Measurements from ENCODE around the gene MR1. TPM values are rescaled to one million over a fixed set of nuclear protein-coding genes. Genes with fewer than 3 reads are reported as not detected.

The MR1 gene
- total and polyA plus RNA-seq, 9 of the 15 experiments (the other 6 are each of a cell fraction or from before 2014, with no cell fraction given) = 9.7 to 21.7 (median 15.6) TPM

DNA sequence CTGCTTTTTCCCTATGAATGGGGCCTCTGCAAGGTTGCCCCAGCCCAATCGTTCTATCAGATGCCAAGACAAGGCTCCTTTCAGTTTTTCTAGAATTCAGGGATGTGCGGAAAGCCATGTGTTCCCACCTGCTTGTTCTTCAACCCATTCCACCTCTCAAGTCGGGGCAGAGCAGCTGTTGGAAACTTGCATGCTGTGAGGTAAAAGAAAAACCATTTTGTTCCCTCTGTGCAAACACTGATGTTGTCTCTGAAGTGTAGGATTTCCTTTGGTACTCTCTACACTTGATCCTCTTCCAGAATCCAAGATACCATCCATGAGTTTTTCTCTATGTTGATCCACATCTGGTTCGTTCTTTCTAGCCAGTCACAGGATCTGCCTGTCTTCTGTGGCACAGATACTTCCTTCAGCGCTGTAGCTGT lies 62.0 kb downstream of the MR1 start (continued):
- TF ChIP-seq, protein P1, sequence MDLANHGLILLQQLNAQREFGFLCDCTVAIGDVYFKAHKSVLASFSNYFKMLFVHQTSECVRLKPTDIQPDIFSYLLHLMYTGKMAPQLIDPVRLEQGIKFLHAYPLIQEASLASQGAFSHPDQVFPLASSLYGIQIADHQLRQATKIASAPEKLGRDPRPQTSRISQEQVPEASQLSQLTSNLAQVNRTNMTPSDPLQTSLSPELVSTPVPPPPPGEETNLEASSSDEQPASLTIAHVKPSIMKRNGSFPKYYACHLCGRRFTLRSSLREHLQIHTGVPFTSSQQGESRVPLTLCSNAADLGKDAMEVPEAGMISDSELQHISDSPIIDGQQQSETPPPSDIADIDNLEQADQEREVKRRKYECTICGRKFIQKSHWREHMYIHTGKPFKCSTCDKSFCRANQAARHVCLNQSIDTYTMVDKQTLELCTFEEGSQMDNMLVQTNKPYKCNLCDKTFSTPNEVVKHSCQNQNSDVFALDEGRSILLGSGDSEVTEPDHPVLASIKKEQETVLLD (IDR thresholded peaks at IDR 0.05) = no peak
- no peak for TF ChIP-seq LEF1 (IDR thresholded peaks at IDR 0.05)
- TF ChIP-seq BCL6 (CRISPR knock-in tag; IDR thresholded peaks at IDR 0.05) = no peak
- TF ChIP-seq, protein P2, sequence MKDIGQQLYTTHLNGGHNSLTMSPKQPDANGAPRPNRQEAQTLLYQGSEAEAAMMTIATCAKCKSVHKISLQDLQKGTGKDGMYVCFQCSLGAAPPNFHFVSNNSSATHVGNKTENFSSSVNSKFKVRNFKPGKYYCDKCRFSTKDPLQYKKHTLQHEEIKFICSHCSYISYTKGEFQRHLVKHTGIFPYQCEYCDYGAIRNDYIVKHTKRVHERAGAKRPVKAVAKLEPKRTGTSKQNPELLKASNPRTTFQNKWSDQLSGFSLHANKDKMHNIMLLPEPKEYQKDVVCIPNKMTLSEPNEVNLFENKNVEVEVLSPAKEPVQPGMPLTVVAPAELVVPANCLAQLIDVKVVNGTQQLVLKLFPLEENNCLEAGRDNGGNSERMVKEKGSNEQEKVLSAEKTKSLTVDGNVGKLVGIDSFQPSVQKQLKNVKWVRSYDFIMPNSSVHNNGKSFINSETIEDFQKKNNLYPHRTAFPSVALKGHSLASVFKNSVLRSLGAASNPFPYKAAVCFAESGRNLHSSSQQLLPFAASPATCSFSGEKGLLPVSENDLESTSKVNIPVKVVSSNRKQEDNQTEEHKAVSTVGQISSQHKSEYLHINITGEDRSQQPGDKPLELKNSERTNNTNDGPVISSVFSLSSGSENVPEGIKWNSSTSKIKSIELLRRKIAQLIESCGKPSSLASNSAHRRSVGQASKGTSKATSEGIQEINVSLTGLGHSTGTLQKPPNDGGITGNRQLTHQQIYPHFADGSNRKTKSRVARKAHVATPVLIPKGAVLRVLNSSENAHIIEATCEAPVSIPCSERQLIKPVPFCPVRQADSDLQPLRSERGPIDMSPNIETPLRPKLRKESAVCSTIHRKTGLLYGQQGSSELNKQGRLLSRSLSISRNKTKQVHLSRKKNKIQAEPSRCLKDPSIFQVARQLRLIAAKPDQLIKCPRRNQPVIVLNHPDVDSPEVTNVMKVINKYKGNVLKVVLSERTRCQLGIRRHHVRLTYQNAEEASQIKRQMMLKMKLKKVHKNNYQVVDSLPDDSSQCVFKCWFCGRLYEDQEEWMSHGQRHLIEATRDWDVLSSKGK (CRISPR knock-in tag; IDR thresholded peaks at IDR 0.05) = no peak
- TF ChIP-seq BRD9 (IDR thresholded peaks at IDR 0.05; ENCODE audit: low read depth, partially characterized antibody) = no peak
- no peak for TF ChIP-seq COPS2 (conservative IDR thresholded peaks at IDR 0.05)

DNA sequence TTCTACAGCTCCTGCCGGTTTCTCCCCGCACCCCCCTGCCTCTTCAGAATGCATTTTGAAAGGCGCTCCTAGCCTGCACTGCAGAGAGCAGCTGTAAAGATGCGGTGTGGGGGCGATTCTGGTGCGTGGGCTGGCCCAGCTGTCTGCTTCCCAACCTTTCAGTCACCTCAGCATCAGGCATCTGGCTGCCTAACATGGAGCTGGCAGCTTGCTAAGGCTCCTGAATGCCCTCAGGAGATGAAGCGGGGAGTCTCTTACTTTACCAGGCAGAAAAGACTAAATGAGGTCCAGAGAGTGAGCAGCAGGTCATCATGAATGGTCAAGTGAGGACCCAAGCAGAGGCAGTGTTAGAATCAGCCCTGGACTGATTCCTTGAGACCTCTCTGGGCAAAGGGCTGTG lies 63.5 kb downstream of the MR1 start:
- POLR2A ChIA-PET = interaction anchor here (0.7 to 12.3 kb wide), 10 partner anchors 7 to 595 kb away, joined by 3 to 257 read pairs (median 4); partner anchors contain the start of genes ACBD6 and IER5
- in situ Hi-C loops (cut with MboI) = no loop called here
- ATAC-seq (peak; percentile 11; the same call in 1 of the 3 replicates), FAIRE-seq (no peak), DNase-seq (ENCODE audit: extremely low read depth in 1 of 4, low spot score in 3 of 4) (no peak)
- H3K4me1 ChIP-seq (replicated peaks in 1 of 2; ENCODE audit: control insufficient read depth in 2 of 2, insufficient read depth in 2 of 2, low read length in 2 of 2) = peaks cover 24 to 43% of the 10 kb centered on the region in 2 experiments
- no peak overlapping the region for H3K4me3 ChIP-seq
- intact Hi-C loops (cut with micrococcal nuclease) = no loop called here
- no peaks in the 10 kb centered on the region for H3K9me1 ChIP-seq (ENCODE audit: control insufficient read depth, insufficient read depth, low read length)
- no peaks in the 10 kb centered on the region for H3K27me3 ChIP-seq (ENCODE audit: control insufficient read depth in 2 of 2, insufficient read depth in 2 of 2, low read length in 2 of 2)
- H3K27ac ChIP-seq (ENCODE audit: extremely low read depth, low read depth, low read length) = no peak overlapping the region
- H3K4me2 ChIP-seq (ENCODE audit: insufficient read depth, low read length) = no peak overlapping the region
- no peak overlapping the region; a peak in 1 of 4 replicates for H3K9ac ChIP-seq (ENCODE audit: insufficient read depth in 1 of 2, low read depth in 2 of 2, low read length in 2 of 2)
- H4K20me1 ChIP-seq (replicated peaks; ENCODE audit: control insufficient read depth, insufficient read depth, low read length) = 0 out of 2 replicates have a peak, but pooled peaks cover 8% of the 10 kb centered on the region
- 48% methylated on average over 7 of the region's 7 CpGs for WGBS (ENCODE audit: insufficient coverage, low coverage, missing lambda C conversion rate)
- no peak overlapping the region for H2AFZ ChIP-seq (ENCODE audit: low read depth, low read length)
- BruUV-seq (replicated peaks) = no TSS peak
- no peaks in the 10 kb centered on the region for H3K9me3 ChIP-seq (replicated peaks; ENCODE audit: control insufficient read depth, insufficient read depth, low read depth, low read length)
- H3K79me2 ChIP-seq (ENCODE audit: control insufficient read depth, insufficient read depth, low read length) = peaks cover 11% of the 10 kb centered on the region
- CTCF ChIA-PET (ENCODE audit: low intra/inter-chr PET ratio) = no interaction called here
- peaks cover 10% of the 10 kb centered on the region; the same call in 1 of the 3 replicates for H3K36me3 ChIP-seq (ENCODE audit: control insufficient read depth, insufficient read depth, low read length)
- TF ChIP-seq NR4A1 (CRISPR knock-in tag; IDR thresholded peaks at IDR 0.05) (no peak), NR4A1 (tag; IDR thresholded peaks at IDR 0.05) (no peak), ZSCAN32 (CRISPR knock-in tag; IDR thresholded peaks at IDR 0.05) (no peak)
- TF ChIP-seq, protein P3, sequence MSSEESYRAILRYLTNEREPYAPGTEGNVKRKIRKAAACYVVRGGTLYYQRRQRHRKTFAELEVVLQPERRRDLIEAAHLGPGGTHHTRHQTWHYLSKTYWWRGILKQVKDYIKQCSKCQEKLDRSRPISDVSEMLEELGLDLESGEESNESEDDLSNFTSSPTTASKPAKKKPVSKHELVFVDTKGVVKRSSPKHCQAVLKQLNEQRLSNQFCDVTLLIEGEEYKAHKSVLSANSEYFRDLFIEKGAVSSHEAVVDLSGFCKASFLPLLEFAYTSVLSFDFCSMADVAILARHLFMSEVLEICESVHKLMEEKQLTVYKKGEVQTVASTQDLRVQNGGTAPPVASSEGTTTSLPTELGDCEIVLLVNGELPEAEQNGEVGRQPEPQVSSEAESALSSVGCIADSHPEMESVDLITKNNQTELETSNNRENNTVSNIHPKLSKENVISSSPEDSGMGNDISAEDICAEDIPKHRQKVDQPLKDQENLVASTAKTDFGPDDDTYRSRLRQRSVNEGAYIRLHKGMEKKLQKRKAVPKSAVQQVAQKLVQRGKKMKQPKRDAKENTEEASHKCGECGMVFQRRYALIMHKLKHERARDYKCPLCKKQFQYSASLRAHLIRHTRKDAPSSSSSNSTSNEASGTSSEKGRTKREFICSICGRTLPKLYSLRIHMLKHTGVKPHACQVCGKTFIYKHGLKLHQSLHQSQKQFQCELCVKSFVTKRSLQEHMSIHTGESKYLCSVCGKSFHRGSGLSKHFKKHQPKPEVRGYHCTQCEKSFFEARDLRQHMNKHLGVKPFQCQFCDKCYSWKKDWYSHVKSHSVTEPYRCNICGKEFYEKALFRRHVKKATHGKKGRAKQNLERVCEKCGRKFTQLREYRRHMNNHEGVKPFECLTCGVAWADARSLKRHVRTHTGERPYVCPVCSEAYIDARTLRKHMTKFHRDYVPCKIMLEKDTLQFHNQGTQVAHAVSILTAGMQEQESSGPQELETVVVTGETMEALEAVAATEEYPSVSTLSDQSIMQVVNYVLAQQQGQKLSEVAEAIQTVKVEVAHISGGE (CRISPR knock-in tag; IDR thresholded peaks at IDR 0.05) = no peak
- TF ChIP-seq, protein P4, sequence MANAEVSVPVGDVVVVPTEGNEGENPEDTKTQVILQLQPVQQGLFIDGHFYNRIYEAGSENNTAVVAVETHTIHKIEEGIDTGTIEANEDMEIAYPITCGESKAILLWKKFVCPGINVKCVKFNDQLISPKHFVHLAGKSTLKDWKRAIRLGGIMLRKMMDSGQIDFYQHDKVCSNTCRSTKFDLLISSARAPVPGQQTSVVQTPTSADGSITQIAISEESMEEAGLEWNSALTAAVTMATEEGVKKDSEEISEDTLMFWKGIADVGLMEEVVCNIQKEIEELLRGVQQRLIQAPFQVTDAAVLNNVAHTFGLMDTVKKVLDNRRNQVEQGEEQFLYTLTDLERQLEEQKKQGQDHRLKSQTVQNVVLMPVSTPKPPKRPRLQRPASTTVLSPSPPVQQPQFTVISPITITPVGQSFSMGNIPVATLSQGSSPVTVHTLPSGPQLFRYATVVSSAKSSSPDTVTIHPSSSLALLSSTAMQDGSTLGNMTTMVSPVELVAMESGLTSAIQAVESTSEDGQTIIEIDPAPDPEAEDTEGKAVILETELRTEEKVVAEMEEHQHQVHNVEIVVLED (CRISPR knock-in tag; IDR thresholded peaks at IDR 0.05) = no peak
